CD4-positive, alpha-beta T cell treated with Interferon alpha-2 for 1 hour (primary cell): ENCODE results near the gene SH3PXD2A.

ENCODE experiments used
- DNase-seq, 2 donors: peaks; one replicate each; pipeline ENCODE4 v3.0.0-alpha.2; 2020 to 2022

SH3PXD2A gene

GRCh38 chr10:103597003-103597402, 258.4 kb downstream of the SH3PXD2A start:
- no peak for DNase-seq

DNA sequence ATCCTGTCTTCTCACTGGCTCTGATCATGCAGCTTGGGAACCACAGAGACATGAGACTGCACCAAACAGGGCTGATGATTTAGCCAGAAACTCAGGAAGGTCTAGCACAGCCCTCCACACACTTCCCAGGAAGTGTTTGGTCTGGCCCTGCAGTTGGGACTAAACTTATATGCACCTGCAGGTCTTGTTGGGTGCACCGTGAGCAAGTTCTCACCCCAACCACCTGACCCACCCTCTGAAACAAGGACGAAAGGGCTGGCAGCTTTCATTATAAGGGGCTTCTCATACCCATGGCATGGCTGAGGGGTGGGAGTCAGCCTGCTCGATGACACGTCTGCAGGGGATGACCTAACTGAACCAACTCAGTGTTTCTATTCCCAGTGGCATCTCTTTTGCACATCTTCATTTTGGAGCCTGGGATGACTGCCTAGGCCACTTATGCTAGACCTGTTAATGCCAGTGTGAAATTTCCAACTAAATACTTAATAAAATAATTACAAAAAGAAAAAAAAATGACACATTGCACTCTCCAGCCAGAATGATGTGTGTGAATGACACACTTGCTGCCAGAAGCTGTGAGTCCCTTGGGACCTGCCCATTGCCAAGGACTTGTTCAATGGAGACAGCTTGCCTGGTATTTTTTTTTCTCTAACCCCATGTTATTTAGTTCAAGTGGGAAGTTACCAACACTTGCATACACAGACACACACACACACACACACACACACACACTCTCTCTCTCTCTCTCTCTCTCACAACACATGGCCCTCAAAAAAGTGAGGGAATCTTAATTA, 259.2 kb downstream of the SH3PXD2A start:
- DNase-seq = no peak

- no peak for DNase-seq
These were observed 262.3 kb downstream of the SH3PXD2A start for GRCh38 chr10:103593022-103593570.

- DNase-seq = peak; percentile 18 to 37
These were observed 263.0 kb downstream of the SH3PXD2A start for GRCh38 chr10:103592186-103593021.

- no peak for DNase-seq
These were observed 264.6 kb downstream of the SH3PXD2A start for GRCh38 chr10:103590744-103591291.

DNA sequence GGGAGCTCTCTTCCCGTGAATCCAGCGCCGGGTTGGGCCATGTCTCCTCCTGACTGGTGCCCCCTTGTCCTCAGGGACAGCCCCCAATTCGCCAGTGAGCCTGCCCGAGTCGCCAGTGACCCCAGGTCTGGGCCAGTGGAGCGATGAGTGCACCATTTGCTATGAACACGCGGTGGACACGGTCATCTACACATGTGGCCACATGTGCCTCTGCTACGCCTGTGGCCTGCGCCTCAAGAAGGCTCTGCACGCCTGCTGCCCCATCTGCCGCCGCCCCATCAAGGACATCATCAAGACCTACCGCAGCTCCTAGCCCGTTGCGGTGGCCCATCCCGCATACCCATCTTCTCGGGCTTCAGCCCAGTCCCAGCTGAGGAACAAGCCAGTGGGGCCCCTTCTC, 265.3 kb downstream of the SH3PXD2A start:
- no peak for DNase-seq

DNA sequence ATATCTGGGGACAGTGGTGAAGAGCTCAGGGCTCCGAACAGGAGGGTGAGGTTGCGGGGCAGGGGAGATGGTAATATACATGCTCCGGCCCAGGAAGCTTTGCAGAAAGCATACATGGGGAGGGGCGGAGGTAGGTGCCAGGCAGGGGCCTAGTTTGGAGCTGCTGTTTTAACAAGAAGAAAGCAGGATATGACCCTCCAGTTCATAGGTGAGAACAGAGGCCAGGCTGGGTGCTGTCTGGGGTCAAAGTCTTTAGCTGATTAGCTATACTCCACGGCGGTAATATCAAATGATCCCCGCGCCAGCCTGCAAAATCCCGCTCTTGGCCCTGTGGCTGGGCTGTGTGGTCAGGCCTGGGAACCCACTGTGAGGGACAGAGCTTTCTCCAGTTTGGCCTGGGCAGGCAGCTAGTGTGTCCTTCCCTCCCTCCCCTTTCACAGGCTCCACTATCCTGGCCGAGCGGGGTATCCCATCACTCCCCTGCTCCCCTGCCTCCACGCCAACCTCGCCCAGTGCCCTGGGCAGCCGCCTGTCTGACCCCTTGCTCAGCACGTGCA, 266.2 kb downstream of the SH3PXD2A start:
- no peak for DNase-seq

DNA sequence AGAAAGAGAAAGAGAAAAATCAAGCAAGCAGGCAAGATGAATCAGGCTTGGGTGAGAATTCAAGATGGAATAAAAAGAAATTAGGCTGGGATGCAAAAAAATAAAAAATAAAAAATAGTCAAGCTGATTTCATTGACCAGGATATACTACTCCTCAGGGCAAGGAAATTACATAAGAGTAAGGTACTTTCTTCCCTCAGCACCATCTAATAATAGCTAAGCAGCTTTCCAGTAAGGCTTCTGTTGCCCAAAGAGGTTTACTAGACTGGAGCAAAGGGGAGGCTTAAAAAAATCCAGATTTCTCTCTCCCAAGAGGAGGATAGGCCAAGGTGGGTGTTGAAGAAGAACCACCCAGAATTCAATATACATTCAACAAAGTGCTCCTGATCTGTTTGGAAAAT, 268.3 kb downstream of the SH3PXD2A start:
- DNase-seq = no peak

DNA sequence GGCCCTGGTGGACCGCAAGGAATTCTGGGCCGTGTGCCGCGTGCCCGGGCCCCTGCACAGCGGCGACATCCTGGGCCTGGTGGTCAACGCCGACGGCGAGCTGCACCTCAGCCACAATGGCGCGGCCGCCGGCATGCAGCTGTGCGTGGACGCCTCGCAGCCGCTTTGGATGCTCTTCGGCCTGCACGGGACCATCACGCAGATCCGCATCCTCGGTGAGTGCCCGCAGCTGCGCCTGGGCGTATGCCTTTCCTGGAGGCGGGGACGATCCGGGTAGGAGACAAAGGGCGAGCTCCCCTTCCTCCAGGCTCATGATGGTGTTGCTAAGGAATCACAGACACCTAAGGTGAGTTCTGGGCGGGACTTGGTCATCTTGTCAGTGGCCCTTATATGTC, 270.4 kb downstream of the SH3PXD2A start:
- DNase-seq = no peak

DNA sequence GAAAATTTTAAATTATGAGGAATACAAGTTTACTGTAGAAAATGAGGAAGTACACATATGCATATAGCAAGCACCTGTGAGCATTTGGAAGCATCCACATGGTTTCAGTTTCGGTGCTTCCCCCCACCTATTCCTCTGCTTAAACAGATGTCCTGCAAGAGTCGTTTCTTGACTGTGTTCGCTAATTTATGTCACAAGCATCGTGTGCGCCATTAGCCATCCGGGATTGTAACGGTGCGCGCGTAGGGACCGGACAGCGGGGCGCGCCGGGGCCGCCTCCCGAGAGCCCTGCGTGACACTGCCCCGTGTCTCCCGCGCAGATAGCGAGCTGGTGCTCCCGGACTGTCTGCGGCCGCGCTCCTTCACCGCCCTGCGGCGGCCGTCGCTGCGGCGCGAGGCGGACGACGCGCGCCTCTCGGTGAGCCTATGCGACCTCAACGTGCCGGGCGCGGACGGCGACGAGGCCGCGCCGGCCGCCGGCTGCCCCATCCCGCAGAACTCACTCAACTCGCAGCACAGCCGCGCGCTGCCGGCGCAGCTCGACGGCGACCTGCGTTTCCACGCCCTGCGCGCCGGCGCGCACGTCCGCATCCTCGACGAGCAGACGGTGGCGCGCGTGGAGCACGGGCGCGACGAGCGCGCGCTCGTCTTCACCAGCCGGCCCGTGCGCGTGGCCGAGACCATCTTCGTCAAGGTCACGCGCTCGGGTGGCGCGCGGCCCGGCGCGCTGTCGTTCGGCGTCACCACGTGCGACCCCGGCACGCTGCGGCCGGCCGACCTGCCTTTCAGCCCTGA, 271.0 kb downstream of the SH3PXD2A start:
- DNase-seq = peak; percentile 77 to 89

GRCh38 chr10:103583871-103584215, 271.5 kb downstream of the SH3PXD2A start:
- DNase-seq = no peak

DNA sequence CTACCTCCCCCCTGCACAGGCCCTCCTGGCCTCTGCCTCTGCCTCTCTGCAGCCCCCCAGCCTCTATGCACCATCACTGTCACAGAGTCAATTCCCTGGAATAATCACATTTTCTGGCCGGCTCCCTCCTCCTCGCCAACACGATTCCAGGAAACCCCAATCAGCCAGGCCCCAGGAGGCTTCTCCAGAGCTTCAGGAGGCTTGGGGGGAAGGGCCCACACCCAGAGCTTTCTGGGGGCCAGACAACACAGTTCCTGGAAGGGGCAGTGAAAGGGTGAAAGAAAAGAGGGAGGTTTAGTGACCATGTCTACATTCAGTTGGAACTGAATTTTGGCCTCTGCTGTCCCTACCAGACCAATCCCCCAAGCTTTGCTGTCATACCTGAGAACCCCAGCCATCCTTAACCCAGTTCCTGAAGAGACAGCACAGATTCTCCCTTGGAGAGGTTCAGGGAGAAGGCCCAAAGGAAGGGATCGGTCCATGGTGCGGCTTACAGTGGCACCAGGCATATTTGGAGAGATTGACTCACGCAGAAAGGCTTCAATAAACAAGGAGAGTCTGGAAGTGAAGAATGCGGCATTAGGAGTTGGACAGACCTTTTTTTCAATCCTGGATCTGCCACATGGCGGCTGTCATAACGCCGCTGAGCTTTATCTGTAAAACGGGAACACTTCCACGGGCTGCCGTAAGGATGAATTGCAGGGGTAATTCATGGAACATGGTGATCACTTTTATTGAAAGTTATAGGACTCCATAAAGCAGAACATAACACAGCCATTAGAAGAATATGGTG, 272.8 kb downstream of the SH3PXD2A start:
- no peak for DNase-seq

GRCh38 chr10:103581499-103581898, 273.9 kb downstream of the SH3PXD2A start:
- no peak for DNase-seq

- DNase-seq = no peak
These were observed 274.9 kb downstream of the SH3PXD2A start for GRCh38 chr10:103580430-103580829.

- DNase-seq = no peak
These were observed 275.4 kb downstream of the SH3PXD2A start for GRCh38 chr10:103580011-103580410.

GRCh38 chr10:103578782-103579382, 276.5 kb downstream of the SH3PXD2A start:
- DNase-seq = no peak

DNA sequence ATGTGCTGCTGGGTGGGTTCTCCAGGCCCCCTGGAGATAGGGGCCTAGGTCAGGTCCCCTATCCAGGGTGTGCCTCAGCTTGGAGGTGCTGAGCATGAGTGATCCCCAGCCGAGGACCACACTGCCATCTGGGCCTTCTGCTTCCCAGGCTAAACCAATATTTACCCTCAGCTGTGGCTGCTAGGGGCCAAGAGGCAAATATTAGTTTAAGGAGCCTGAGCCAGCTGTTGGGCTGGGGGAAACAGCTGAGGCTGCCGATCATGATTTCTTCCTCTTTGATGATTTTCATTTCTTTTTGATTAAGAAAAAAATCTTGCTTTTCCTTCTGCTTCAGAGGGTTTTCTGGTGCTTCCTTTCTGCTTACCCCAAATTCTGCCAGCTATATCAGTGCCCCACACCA, 278.5 kb downstream of the SH3PXD2A start:
- no peak for DNase-seq

DNA sequence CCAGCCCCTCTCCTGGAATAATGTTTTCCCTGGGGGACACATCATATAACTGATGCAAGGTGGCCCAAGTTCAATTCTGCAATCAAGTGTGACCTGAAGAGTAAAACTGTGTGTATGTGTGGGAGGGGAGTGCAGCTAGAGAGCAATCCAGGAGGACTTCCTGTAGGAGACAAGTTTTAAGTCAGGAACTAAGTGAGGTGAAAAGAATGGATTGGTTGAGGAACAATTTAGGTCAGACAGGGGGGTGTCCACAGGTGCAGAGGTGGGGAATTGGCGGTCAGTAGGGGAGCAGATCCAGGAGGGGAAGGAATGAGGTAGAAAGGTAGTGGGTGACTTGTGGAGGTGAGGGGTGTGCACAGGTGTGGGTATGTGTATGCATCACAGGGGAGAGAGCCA, 279.3 kb downstream of the SH3PXD2A start:
- DNase-seq = no peak

GRCh38 chr10:103575416-103576075, 279.8 kb downstream of the SH3PXD2A start:
- DNase-seq = no peak
